CD4-positive, alpha-beta T cell treated with Interleukin-12 subunit alpha and Interleukin-12 subunit beta, for 1 hour (primary cell): ENCODE results near the gene SIRPB2.

Source experiments
- DNase-seq: peaks from one replicate; pipeline ENCODE4 v3.0.0-alpha.2; 2020

The SIRPB2 gene

GRCh38 chr20:1438361-1438760, 52.9 kb downstream of the SIRPB2 start:
- DNase-seq = no peak

DNA sequence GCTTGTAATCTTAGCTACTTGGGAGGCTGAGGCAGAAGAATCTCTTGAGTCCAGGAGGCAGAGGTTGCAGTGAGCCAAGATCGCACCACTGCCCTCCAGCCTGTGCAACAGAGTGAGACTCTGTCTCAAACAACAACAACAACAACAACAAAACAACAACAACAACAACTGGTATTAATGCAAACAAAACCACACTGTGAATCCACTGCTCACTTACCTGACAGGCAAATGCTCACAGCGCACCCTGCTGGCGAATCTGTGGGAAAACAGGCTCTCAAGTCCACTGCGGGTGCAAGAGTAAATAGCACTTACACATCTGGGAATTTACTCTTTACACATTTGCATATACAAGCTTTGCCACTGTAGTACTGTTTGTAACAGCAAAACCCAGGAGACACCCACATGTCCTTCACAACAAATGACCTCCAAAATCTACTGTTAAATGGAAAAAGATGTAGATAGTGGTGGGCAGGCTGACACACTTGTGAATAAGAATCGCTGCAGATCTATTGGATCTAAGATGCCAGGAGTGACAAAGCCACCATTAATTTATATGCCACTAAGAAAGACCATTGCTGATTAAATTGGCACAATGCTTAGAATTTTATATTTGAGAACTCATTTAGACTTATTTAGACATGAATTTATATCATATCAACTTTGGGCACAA, 53.9 kb downstream of the SIRPB2 start:
- peak; percentile 84 for DNase-seq

GRCh38 chr20:1436263-1436662, 55.0 kb downstream of the SIRPB2 start:
- DNase-seq = no peak

DNA sequence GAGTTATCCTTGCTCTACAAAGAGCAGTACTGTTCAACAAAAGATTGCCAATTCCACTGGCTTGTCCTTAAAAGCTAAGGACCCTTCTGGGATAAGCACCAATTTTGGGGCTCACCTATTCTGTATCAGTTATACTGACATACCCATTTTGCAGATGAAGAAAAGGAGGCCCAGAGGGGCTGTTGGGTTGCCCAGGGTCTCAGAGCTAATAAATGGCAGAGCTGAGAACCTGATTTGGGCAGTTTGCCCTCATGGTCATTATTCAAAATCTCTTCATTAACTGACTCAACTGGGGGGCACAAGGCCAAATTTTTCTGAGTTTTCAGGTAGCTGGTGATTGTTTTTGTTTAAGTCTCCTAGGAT, 55.9 kb downstream of the SIRPB2 start:
- DNase-seq = no peak

DNA sequence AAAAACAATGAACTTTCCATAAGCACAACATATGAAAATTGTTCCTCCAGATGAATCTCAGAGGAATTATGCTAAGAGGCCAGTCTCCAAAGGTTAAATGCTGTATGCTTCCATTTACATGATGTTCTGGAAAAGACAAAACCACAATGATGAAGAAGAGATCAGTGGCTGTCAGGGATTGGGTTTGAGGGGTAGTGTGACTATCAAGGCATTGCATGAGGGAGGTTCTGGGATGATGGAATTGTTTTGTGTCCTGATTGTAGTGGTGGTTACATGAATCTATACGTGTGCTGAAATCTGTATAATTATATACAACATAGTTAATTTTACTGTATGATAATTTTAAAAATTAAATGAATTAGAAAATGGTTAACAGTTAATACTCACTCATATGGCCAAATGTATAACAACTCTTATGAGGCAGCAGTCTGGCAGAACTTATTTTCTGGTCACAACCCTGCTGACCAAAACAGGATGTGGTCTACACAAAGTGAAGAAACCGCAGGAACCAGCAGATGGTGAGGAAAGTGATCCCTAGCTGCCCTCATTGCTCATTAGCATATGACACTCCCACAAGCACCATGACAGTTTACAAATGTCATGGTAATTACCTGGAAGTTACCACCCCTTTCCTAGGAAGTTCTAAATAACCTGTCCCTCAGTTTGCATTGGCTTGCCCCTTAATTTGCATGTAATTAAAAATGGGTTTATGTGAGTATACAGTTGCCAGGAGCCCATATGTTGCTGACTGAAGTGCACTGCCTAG, 56.5 kb downstream of the SIRPB2 start:
- DNase-seq = peak; percentile 77

DNA sequence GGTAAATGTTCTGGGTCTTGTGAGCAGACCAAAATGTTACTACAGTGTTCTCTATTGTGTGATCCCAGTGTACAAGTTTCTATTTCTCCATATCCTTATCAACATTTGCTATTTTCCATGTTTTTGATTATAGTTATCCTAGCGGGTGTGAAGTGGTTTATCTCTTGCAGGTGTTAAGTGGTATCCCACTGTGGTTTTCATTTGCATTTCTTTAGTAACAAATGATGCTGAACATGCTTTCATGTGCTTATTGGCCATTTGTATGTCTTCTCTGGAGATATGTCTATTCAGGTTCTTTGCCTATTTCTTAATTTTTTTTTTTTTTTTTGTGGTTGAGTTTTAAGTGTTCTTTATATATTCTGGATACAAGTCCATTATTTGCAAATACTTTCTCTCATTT, 60.1 kb downstream of the SIRPB2 start:
- DNase-seq = no peak

- DNase-seq = no peak
Observed at GRCh38 chr20:1430004-1430451, 61.2 kb downstream of the SIRPB2 start.

- DNase-seq = no peak
Observed at GRCh38 chr20:1429143-1429728, 62.0 kb downstream of the SIRPB2 start.

DNA sequence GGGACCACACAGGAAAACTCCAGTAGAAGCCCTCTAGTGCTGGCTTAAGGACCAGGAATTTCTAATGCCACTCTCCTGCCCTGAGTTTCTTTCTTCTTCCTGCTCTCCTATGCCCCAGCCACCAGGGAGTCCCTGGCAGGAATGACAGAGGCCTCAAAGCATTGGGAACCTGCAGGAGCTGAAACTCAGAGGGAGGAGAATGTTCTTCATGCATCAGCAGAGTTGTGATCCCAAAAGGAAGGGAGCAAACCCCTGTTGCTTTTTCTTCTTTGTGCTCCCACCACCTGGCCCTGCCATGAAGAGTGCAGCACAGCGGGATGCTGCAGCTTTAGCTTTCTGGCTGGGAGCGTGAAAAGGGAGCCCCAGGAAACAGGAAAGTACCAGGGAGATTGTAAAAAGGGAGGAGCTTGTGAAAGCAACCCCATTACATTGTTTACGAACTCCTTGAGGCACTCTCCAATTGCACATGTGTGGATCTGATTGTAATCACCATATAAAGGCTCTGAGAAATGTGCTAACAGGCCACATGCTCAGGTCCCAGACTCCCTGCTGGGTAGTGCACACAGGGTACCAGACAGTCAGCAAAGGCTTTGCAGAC, 63.7 kb downstream of the SIRPB2 start:
- no peak for DNase-seq

- DNase-seq = no peak
Observed at GRCh38 chr20:1426231-1426849, 64.9 kb downstream of the SIRPB2 start.
